Measurements from ENCODE around the gene PABPC1L.

The PABPC1L gene

GRCh38 chr20:44969300-44969894 is 59.5 kb downstream of the PABPC1L start:
- Histone ChIP-seq H3K36me3 (ENCODE audit: insufficient read depth, low read length) (peaks cover 16% of the 10 kb centered on the region), H3K27ac (no peak overlapping the region), H3K9me3 (ENCODE audit: low read depth, low read length) (no peaks in the 10 kb centered on the region), H3K4me3 (no peak overlapping the region), H3K9ac (ENCODE audit: insufficient read length) (peak overlapping the region; percentile 29)
- DNase-seq (ENCODE audit: low read depth, low spot score) = no peak
- TF ChIP-seq FOXP2 (optimal IDR thresholded peaks at IDR 0.05; ENCODE audit: control extremely low read depth, extremely low read length, insufficient read depth) (no peak), EZH2 (IDR thresholded peaks at IDR 0.05) (no peak), POLR2AphosphoS5 (IDR thresholded peaks at IDR 0.05; ENCODE audit: borderline replicate concordance, low read depth, low read length) (no peak)

- H3K27ac ChIP-seq = no peak overlapping the region
- H3K4me3 ChIP-seq = no peak overlapping the region
- H3K9me3 ChIP-seq (ENCODE audit: low read depth, low read length) = no peaks in the 10 kb centered on the region
- TF ChIP-seq POLR2AphosphoS5 (IDR thresholded peaks at IDR 0.05; ENCODE audit: borderline replicate concordance, low read depth, low read length) (no peak), FOXP2 (optimal IDR thresholded peaks at IDR 0.05; ENCODE audit: control extremely low read depth, extremely low read length, insufficient read depth) (no peak), EZH2 (IDR thresholded peaks at IDR 0.05) (no peak)
- H3K36me3 ChIP-seq (ENCODE audit: insufficient read depth, low read length) = peaks cover 24% of the 10 kb centered on the region
- no peak overlapping the region for H3K9ac ChIP-seq (ENCODE audit: insufficient read length)
- no peak for DNase-seq (ENCODE audit: low read depth, low spot score)
These were observed 60.4 kb downstream of the PABPC1L start for GRCh38 chr20:44970243-44970757.

- no peak for DNase-seq (ENCODE audit: low read depth, low spot score)
- Histone ChIP-seq H3K36me3 (ENCODE audit: insufficient read depth, low read length) (peaks cover 34% of the 10 kb centered on the region), H3K9me3 (ENCODE audit: low read depth, low read length) (no peaks in the 10 kb centered on the region), H3K27ac (no peak overlapping the region), H3K9ac (ENCODE audit: insufficient read length) (no peak overlapping the region), H3K4me3 (no peak overlapping the region)
- TF ChIP-seq POLR2AphosphoS5 (IDR thresholded peaks at IDR 0.05; ENCODE audit: borderline replicate concordance, low read depth, low read length) (no peak), FOXP2 (optimal IDR thresholded peaks at IDR 0.05; ENCODE audit: control extremely low read depth, extremely low read length, insufficient read depth) (no peak), EZH2 (IDR thresholded peaks at IDR 0.05) (no peak)
These were observed 63.2 kb downstream of the PABPC1L start for GRCh38 chr20:44973053-44973452.

GRCh38 chr20:44976698-44977097 is 66.8 kb downstream of the PABPC1L start:
- Histone ChIP-seq H3K9me3 (ENCODE audit: low read depth, low read length) (no peaks in the 10 kb centered on the region), H3K4me3 (no peak overlapping the region), H3K9ac (ENCODE audit: insufficient read length) (no peak overlapping the region), H3K36me3 (ENCODE audit: insufficient read depth, low read length) (peaks cover 47% of the 10 kb centered on the region), H3K27ac (no peak overlapping the region)
- TF ChIP-seq POLR2AphosphoS5 (IDR thresholded peaks at IDR 0.05; ENCODE audit: borderline replicate concordance, low read depth, low read length) (no peak), EZH2 (IDR thresholded peaks at IDR 0.05) (no peak), FOXP2 (optimal IDR thresholded peaks at IDR 0.05; ENCODE audit: control extremely low read depth, extremely low read length, insufficient read depth) (no peak)
- DNase-seq (ENCODE audit: low read depth, low spot score) = no peak

GRCh38 chr20:44979090-44979621 is 69.3 kb downstream of the PABPC1L start:
- DNase-seq (ENCODE audit: low read depth, low spot score) = no peak
- TF ChIP-seq POLR2AphosphoS5 (IDR thresholded peaks at IDR 0.05; ENCODE audit: borderline replicate concordance, low read depth, low read length) = no peak
- Histone ChIP-seq H3K27ac (no peak overlapping the region), H3K36me3 (ENCODE audit: insufficient read depth, low read length) (peaks cover 47% of the 10 kb centered on the region), H3K9me3 (ENCODE audit: low read depth, low read length) (no peaks in the 10 kb centered on the region), H3K4me3 (no peak overlapping the region), H3K9ac (ENCODE audit: insufficient read length) (no peak overlapping the region)

- Histone ChIP-seq H3K36me3 (ENCODE audit: insufficient read depth, low read length) (peaks cover 33% of the 10 kb centered on the region), H3K4me3 (no peak overlapping the region), H3K27ac (no peak overlapping the region), H3K9me3 (ENCODE audit: low read depth, low read length) (no peaks in the 10 kb centered on the region), H3K9ac (ENCODE audit: insufficient read length) (no peak overlapping the region)
- DNase-seq (ENCODE audit: low read depth, low spot score) = no peak
- TF ChIP-seq FOXP2 (optimal IDR thresholded peaks at IDR 0.05; ENCODE audit: control extremely low read depth, extremely low read length, insufficient read depth) = no peak
- TF ChIP-seq EZH2 (IDR thresholded peaks at IDR 0.05) = no peak
- no peak for TF ChIP-seq POLR2AphosphoS5 (IDR thresholded peaks at IDR 0.05; ENCODE audit: borderline replicate concordance, low read depth, low read length)
These were observed 72.0 kb downstream of the PABPC1L start for GRCh38 chr20:44981736-44982406.

- no peak overlapping the region for H3K9ac ChIP-seq (ENCODE audit: insufficient read length)
- no peaks in the 10 kb centered on the region for H3K9me3 ChIP-seq (ENCODE audit: low read depth, low read length)
- peaks cover 38% of the 10 kb centered on the region for H3K36me3 ChIP-seq (ENCODE audit: insufficient read depth, low read length)
- no peak for TF ChIP-seq EZH2 (IDR thresholded peaks at IDR 0.05)
- no peak for TF ChIP-seq POLR2AphosphoS5 (IDR thresholded peaks at IDR 0.05; ENCODE audit: borderline replicate concordance, low read depth, low read length)
- no peak for TF ChIP-seq FOXP2 (optimal IDR thresholded peaks at IDR 0.05; ENCODE audit: control extremely low read depth, extremely low read length, insufficient read depth)
- no peak overlapping the region for H3K4me3 ChIP-seq
- no peak for DNase-seq (ENCODE audit: low read depth, low spot score)
- H3K27ac ChIP-seq = no peak overlapping the region
These were observed 73.3 kb downstream of the PABPC1L start for GRCh38 chr20:44983093-44983674.

GRCh38 chr20:44988631-44989171 is 78.8 kb downstream of the PABPC1L start:
- TF ChIP-seq EZH2 (IDR thresholded peaks at IDR 0.05) = no peak
- no peak overlapping the region for H3K4me3 ChIP-seq
- peaks cover 17% of the 10 kb centered on the region for H3K36me3 ChIP-seq (ENCODE audit: insufficient read depth, low read length)
- DNase-seq (ENCODE audit: low read depth, low spot score) = no peak
- no peaks in the 10 kb centered on the region for H3K9me3 ChIP-seq (ENCODE audit: low read depth, low read length)
- H3K27ac ChIP-seq = no peak overlapping the region
- no peak overlapping the region for H3K9ac ChIP-seq (ENCODE audit: insufficient read length)

Measured in SK-N-MC (cell line).